WTC11 (cell line): ENCODE measurements around the gene LINC00237.

Experiments used
- ATF2 ChIP-seq: sonication (generic); formaldehyde crosslinking; IDR thresholded peaks from 2 replicates; pipeline ENCODE4 v1.8.1; 2022; ENCODE audit warnings: low read depth, missing genetic modification reagents, borderline replicate concordance
- JUN ChIP-seq: sonication (generic); formaldehyde crosslinking; IDR thresholded peaks from 2 replicates; pipeline ENCODE4 v1.8.0; 2023; ENCODE audit warnings: mild to moderate bottlenecking, missing genetic modification reagents
- KAT7 ChIP-seq: sonication (generic); formaldehyde crosslinking; IDR thresholded peaks from 2 replicates; pipeline ENCODE4 v1.8.1; 2023; ENCODE audit warnings: missing genetic modification reagents, mild to moderate bottlenecking, borderline replicate concordance
- NR1H2 ChIP-seq: sonication (generic); formaldehyde crosslinking; IDR thresholded peaks from 2 replicates; pipeline ENCODE4 v1.9.0; 2021; ENCODE audit warnings: mild to moderate bottlenecking, moderate library complexity, missing genetic modification reagents
- USF1 ChIP-seq: sonication (generic); formaldehyde crosslinking; IDR thresholded peaks from 2 replicates; pipeline ENCODE4 v1.8.0; 2022; ENCODE audit warnings: mild to moderate bottlenecking, missing genetic modification reagents
- TF ChIP-seq, protein P1 (sequence below): sonication (generic); formaldehyde crosslinking; IDR thresholded peaks from 2 replicates; pipeline ENCODE4 v1.8.1; 2022; ENCODE audit warnings: mild to moderate bottlenecking, moderate library complexity, missing genetic modification reagents
- TF ChIP-seq, protein P2 (sequence below): fragments of 200-600 bp; IDR thresholded peaks from 2 replicates; pipeline ENCODE4 v1.8.0; 2022; ENCODE audit warnings: antibody characterized with exemption
- TF ChIP-seq, protein P3 (sequence below): fragments of 250-450 bp; sonication (Bioruptor Pico); IDR thresholded peaks from 2 replicates; pipeline ENCODE4 v1.9.0; 2021; ENCODE audit warnings: mild to moderate bottlenecking
- TF ChIP-seq, protein P4 (sequence below): sonication (generic); formaldehyde crosslinking; IDR thresholded peaks from 2 replicates; pipeline ENCODE4 v1.8.0; 2022; ENCODE audit warnings: mild to moderate bottlenecking, missing genetic modification reagents

GRCh38 chr20:21052241-21052640 is 53.9 kb downstream of the LINC00237 start:
- TF ChIP-seq ATF2 (CRISPR knock-in tag) (no peak), KAT7 (no peak), JUN (CRISPR knock-in tag) (no peak), USF1 (CRISPR knock-in tag) (no peak), NR1H2 (CRISPR knock-in tag) (no peak)
- TF ChIP-seq, protein P1, sequence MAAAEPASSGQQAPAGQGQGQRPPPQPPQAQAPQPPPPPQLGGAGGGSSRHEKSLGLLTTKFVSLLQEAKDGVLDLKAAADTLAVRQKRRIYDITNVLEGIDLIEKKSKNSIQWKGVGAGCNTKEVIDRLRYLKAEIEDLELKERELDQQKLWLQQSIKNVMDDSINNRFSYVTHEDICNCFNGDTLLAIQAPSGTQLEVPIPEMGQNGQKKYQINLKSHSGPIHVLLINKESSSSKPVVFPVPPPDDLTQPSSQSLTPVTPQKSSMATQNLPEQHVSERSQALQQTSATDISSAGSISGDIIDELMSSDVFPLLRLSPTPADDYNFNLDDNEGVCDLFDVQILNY (CRISPR knock-in tag): no peak
- TF ChIP-seq, protein P2, sequence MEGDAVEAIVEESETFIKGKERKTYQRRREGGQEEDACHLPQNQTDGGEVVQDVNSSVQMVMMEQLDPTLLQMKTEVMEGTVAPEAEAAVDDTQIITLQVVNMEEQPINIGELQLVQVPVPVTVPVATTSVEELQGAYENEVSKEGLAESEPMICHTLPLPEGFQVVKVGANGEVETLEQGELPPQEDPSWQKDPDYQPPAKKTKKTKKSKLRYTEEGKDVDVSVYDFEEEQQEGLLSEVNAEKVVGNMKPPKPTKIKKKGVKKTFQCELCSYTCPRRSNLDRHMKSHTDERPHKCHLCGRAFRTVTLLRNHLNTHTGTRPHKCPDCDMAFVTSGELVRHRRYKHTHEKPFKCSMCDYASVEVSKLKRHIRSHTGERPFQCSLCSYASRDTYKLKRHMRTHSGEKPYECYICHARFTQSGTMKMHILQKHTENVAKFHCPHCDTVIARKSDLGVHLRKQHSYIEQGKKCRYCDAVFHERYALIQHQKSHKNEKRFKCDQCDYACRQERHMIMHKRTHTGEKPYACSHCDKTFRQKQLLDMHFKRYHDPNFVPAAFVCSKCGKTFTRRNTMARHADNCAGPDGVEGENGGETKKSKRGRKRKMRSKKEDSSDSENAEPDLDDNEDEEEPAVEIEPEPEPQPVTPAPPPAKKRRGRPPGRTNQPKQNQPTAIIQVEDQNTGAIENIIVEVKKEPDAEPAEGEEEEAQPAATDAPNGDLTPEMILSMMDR: no peak
- TF ChIP-seq, protein P3, sequence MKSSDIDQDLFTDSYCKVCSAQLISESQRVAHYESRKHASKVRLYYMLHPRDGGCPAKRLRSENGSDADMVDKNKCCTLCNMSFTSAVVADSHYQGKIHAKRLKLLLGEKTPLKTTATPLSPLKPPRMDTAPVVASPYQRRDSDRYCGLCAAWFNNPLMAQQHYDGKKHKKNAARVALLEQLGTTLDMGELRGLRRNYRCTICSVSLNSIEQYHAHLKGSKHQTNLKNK (CRISPR knock-in tag): no peak
- TF ChIP-seq, protein P4, sequence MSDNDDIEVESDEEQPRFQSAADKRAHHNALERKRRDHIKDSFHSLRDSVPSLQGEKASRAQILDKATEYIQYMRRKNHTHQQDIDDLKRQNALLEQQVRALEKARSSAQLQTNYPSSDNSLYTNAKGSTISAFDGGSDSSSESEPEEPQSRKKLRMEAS (CRISPR knock-in tag): no peak
